Caco-2 (cell line): Measurements from ENCODE around the gene PLA2G7. TPM values are rescaled to one million over a fixed set of nuclear protein-coding genes. Genes with fewer than 3 reads are reported as not detected.

Experiments used
- BruUV-seq: library from RNA; stranded (reverse); fragments of 400-500 nt; replicated peaks from 2 replicates; lab custom pipeline; 2021; lab: Mats Ljungman, UMichigan
- CTCF ChIA-PET: fragments of 300-600 bp; sonication (Branson Sonifier 250); formaldehyde crosslinking; loops from one replicate; lab custom pipeline; 2022; ENCODE audit warnings: antibody characterized with exemption; lab: Charles Lee
- POLR2A ChIA-PET: fragments of 300-600 bp; sonication (Branson Sonifier 250); formaldehyde crosslinking; loops from one replicate; lab custom pipeline; 2022; ENCODE audit warnings: antibody characterized with exemption; lab: Charles Lee
- DNase-seq, 2 experiments: peaks; one replicate each; pipeline versions ENCODE4 v3.0.0 to v3.0.0-alpha.2; 2020 to 2022
- H3K27me3 ChIP-seq: replicated peaks from 2 replicates; pipeline ENCODE4 v1.6.0; 2011; ENCODE audit warnings: low read length; ENCODE audit not compliant: control insufficient read depth, insufficient read depth
- H3K36me3 ChIP-seq: 2 replicates; pipeline ENCODE4 v1.5.1; 2011; ENCODE audit warnings: low read length; ENCODE audit not compliant: control insufficient read depth, insufficient read depth
- H3K4me1 ChIP-seq: fragments of 250-450 bp; sonication (Bioruptor Pico); 2 replicates; pipeline ENCODE4 v1.5.1; 2020; ENCODE audit warnings: mild to moderate bottlenecking
- H3K4me3 ChIP-seq: 2 replicates; pipeline ENCODE4 v1.5.1; 2011; ENCODE audit warnings: low read depth, mild to moderate bottlenecking, control low read depth, low read length
- H3K9me3 ChIP-seq: fragments of 250-450 bp; sonication (Bioruptor Pico); 2 replicates; pipeline ENCODE4 v1.5.1; 2020; ENCODE audit warnings: mild to moderate bottlenecking, moderate library complexity
- H3K27ac Mint-ChIP-seq: one replicate; pipeline ENCODE4 v1.8.0; 2022; ENCODE audit warnings: mixed read lengths; ENCODE audit not compliant: unreplicated experiment
- H3K27me3 Mint-ChIP-seq: one replicate; pipeline ENCODE4 v1.8.0; 2022; ENCODE audit warnings: mixed read lengths; ENCODE audit not compliant: insufficient read depth, unreplicated experiment
- H3K36me3 Mint-ChIP-seq: one replicate; pipeline ENCODE4 v1.8.0; 2022; ENCODE audit warnings: mild to moderate bottlenecking, mixed read lengths; ENCODE audit not compliant: insufficient read depth, unreplicated experiment
- H3K4me1 Mint-ChIP-seq: one replicate; pipeline ENCODE4 v1.8.0; 2022; ENCODE audit warnings: low read depth, mixed read lengths; ENCODE audit not compliant: unreplicated experiment
- H3K4me3 Mint-ChIP-seq: one replicate; pipeline ENCODE4 v1.8.0; 2022; ENCODE audit warnings: mild to moderate bottlenecking, moderate library complexity, mixed read lengths; ENCODE audit not compliant: unreplicated experiment
- H3K9me3 Mint-ChIP-seq: one replicate; pipeline ENCODE4 v1.8.0; 2022; ENCODE audit warnings: mixed read lengths; ENCODE audit not compliant: unreplicated experiment
- intact Hi-C: fragments of 100-400 bp; cut with micrococcal nuclease; formaldehyde crosslinking; loops from one replicate; pipeline ENCODE4 v1.10.0; 2022; ENCODE audit not compliant: unreplicated experiment
- total RNA-seq: library from RNA; stranded (reverse); gene quantifications from 2 replicates; pipeline ENCODE4 v1.2.3, GENCODE V29; 2022
- TF ChIP-seq, protein P1 (sequence below), 2 experiments: fragments of 200-600 bp in 1 of 2; IDR thresholded peaks; 1 replicate in 1 of 2; 2 replicates in 1 of 2; pipeline versions ENCODE4 v1.5.1 to v1.8.0; 2011 to 2022; ENCODE audit warnings: antibody characterized with exemption in 1 of 2, control low read depth in 1 of 2, inconsistent platforms in 1 of 2, low read depth in 1 of 2, low read length in 1 of 2, mild to moderate bottlenecking in 1 of 2, moderate library complexity in 1 of 2; ENCODE audit not compliant: insufficient read depth in 1 of 2, severe bottlenecking in 1 of 2, unreplicated experiment in 1 of 2

The PLA2G7 gene
- total RNA-seq, 1 experiment from 2014 or later, result 0.32 TPM

DNA sequence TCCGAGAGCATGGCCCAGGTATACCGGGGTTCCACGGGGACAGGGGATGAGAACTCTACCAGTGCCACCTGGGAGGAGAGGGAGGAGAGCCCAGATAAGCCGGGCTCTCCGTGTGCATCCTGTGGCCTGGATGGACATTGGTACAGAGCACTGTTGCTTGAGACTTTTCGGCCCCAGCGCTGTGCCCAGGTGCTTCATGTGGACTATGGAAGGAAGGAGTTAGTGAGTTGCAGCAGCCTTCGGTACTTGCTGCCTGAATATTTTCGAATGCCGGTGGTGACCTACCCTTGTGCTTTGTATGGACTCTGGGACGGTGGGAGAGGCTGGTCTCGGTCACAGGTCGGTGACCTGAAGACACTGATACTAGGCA lies 46.2 kb downstream of the PLA2G7 start:
- intact Hi-C loops, result no loop called here
- CTCF ChIA-PET, result no interaction called here
- Histone ChIP-seq H3K4me3 (no peak overlapping the region), H3K4me1 (no peaks in the 10 kb centered on the region), H3K9me3 (no peaks in the 10 kb centered on the region), H3K27me3 (no peaks in the 10 kb centered on the region), H3K36me3 (no peaks in the 10 kb centered on the region)
- Mint-ChIP-seq H3K9me3 (no peaks in the 10 kb centered on the region), H3K36me3 (no peaks in the 10 kb centered on the region), H3K27ac (no peak overlapping the region), H3K27me3 (peaks cover 15% of the 10 kb centered on the region), H3K4me3 (no peak overlapping the region), H3K4me1 (no peaks in the 10 kb centered on the region)
- TF ChIP-seq, protein P1, sequence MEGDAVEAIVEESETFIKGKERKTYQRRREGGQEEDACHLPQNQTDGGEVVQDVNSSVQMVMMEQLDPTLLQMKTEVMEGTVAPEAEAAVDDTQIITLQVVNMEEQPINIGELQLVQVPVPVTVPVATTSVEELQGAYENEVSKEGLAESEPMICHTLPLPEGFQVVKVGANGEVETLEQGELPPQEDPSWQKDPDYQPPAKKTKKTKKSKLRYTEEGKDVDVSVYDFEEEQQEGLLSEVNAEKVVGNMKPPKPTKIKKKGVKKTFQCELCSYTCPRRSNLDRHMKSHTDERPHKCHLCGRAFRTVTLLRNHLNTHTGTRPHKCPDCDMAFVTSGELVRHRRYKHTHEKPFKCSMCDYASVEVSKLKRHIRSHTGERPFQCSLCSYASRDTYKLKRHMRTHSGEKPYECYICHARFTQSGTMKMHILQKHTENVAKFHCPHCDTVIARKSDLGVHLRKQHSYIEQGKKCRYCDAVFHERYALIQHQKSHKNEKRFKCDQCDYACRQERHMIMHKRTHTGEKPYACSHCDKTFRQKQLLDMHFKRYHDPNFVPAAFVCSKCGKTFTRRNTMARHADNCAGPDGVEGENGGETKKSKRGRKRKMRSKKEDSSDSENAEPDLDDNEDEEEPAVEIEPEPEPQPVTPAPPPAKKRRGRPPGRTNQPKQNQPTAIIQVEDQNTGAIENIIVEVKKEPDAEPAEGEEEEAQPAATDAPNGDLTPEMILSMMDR (IDR thresholded peaks at IDR 0.05; ENCODE audit: insufficient read depth in 1 of 2, low read depth in 1 of 2, low read length in 1 of 2, severe bottlenecking in 1 of 2, unreplicated experiment in 1 of 2), result no peak
- DNase-seq, result no peak
- no TSS peak for BruUV-seq
- POLR2A ChIA-PET, result no interaction called here

DNA sequence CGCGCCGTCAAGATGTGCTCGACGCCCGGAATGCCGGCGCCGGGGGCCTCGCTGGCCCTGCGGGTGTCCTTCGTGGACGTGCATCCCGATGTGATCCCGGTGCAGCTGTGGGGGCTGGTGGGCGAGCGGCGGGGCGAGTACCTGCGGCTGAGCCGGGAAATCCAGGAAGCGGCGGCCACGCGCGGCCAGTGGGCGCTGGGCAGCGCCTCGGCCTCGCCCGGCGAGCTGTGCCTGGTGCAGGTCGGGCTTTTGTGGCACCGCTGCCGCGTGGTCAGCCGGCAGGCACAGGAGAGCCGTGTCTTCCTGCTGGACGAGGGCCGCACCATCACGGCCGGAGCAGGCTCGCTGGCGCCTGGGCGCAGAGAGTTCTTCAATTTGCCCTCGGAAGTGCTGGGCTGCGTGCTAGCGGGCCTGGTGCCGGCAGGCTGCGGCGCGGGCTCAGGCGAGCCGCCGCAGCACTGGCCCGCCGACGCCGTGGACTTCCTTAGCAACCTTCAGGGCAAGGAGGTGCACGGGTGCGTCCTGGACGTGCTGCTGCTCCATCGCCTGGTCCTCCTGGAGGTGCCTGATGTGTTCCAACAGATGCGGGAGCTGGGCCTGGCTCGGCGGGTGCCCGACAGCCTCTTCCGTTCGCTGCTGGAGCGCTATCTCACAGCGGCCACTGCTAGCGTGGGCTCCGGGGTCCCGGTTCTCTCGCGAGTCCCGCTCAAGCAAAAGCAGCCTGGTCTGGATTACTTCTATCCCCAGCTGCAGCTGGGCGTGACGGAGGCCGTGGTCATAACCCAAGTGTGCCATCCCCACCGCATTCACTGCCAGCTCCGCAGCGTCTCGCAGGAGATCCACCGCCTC lies 46.8 kb downstream of the PLA2G7 start:
- CTCF ChIA-PET, result no interaction called here
- no peak overlapping the region for H3K27ac Mint-ChIP-seq
- DNase-seq, result no peak
- H3K9me3 Mint-ChIP-seq, result no peaks in the 10 kb centered on the region
- Histone ChIP-seq H3K4me1 (no peaks in the 10 kb centered on the region), H3K27me3 (no peaks in the 10 kb centered on the region), H3K4me3 (no peak overlapping the region), H3K36me3 (no peaks in the 10 kb centered on the region), H3K9me3 (no peaks in the 10 kb centered on the region)
- TF ChIP-seq, protein P1 (IDR thresholded peaks at IDR 0.05; ENCODE audit: insufficient read depth in 1 of 2, low read depth in 1 of 2, low read length in 1 of 2, severe bottlenecking in 1 of 2, unreplicated experiment in 1 of 2), result no peak
- intact Hi-C loops, result no loop called here
- H3K36me3 Mint-ChIP-seq, result no peaks in the 10 kb centered on the region
- H3K27me3 Mint-ChIP-seq, result peaks cover 11% of the 10 kb centered on the region
- POLR2A ChIA-PET, result no interaction called here
- no peak overlapping the region for H3K4me3 Mint-ChIP-seq
- no TSS peak for BruUV-seq
- H3K4me1 Mint-ChIP-seq, result no peaks in the 10 kb centered on the region

DNA sequence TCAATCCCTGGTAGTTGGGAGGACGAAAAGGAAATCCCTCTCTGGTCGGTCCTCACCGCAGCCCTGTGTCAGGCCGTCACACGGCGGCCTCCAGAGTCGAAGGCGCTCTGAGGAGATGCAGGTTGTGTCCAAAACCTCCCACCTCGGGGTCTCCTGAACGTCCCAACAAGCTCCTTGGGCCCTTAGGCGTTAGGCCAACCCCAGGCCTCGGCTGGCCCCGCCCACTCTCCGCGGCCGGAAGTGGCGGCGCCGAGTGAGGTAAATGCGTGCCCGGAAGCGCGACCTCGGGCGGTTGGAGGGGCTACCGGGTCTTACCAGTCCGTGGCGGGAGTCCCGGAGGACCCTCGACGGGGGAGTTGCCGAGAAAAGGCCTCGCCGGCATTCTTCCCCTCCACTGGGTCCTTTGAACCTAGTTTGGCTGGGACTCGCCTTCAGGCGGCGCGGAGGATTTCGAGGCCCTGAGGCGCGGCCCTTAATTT lies 47.5 kb downstream of the PLA2G7 start, which contains the start of gene TDRD6:
TDRD6 (plus strand) TSS at position 267 of the 479 bp plus-strand sequence. CDS start 244 bp downstream, outside the sequence.
- TF ChIP-seq, protein P1 (IDR thresholded peaks at IDR 0.05; ENCODE audit: insufficient read depth in 1 of 2, low read depth in 1 of 2, low read length in 1 of 2, severe bottlenecking in 1 of 2, unreplicated experiment in 1 of 2), result no peak
- Histone ChIP-seq H3K27me3 (no peaks in the 10 kb centered on the region), H3K4me1 (no peaks in the 10 kb centered on the region), H3K4me3 (no peak within 1 kb of the TSS), H3K36me3 (no peaks in the 10 kb centered on the region), H3K9me3 (no peaks in the 10 kb centered on the region)
- Mint-ChIP-seq H3K9me3 (no peaks in the 10 kb centered on the region), H3K4me1 (no peaks in the 10 kb centered on the region), H3K36me3 (no peaks in the 10 kb centered on the region), H3K4me3 (no peak within 1 kb of the TSS), H3K27ac (no peak within 1 kb of the TSS), H3K27me3 (peaks cover 11% of the 10 kb centered on the region)
- CTCF ChIA-PET, result no interaction called here
- no TSS peak for BruUV-seq
- DNase-seq, result no peak
- intact Hi-C loops, result no loop called here
- POLR2A ChIA-PET, result no interaction called here
